UCSD-AML1 (cell line): ENCODE results near the gene OPTC.
"Not testable (repeated sequence)": the region's sequence is repeated elsewhere in the genome, so short reads cannot be mapped to it uniquely, and the experiment has no call there.

Experiments used
- DNase-seq: peaks from one replicate; lab custom pipeline; 2025; ENCODE audit not compliant: unreplicated experiment; lab: John Stamatoyannopoulos, UW

Gene OPTC

GRCh38 chr1:203465146-203465798, 28.7 kb upstream of the OPTC start:
- no peak for DNase-seq

- DNase-seq = no peak
Observed at GRCh38 chr1:203465948-203466347, 28.0 kb upstream of the OPTC start.

- not testable (repeated sequence) for DNase-seq
Observed at GRCh38 chr1:203466906-203467549, 26.9 kb upstream of the OPTC start.

- DNase-seq = no peak
Observed at GRCh38 chr1:203467550-203467921, 26.4 kb upstream of the OPTC start.

GRCh38 chr1:203468326-203468725, 25.6 kb upstream of the OPTC start:
- DNase-seq = no peak

- no peak for DNase-seq
Observed at GRCh38 chr1:203470240-203470639, 23.7 kb upstream of the OPTC start.

- DNase-seq = no peak
Observed at GRCh38 chr1:203471841-203472240, 22.1 kb upstream of the OPTC start.

- no peak for DNase-seq
Observed at GRCh38 chr1:203473281-203473680, 20.7 kb upstream of the OPTC start.

GRCh38 chr1:203473781-203474305, 20.1 kb upstream of the OPTC start:
- no peak for DNase-seq

- no peak for DNase-seq
Observed at GRCh38 chr1:203475012-203475981, 18.7 kb upstream of the OPTC start, which contains the start of gene PRELP. Gene PRELP (plus strand): TSS chr1:203475806. CDS start chr1:203483185, 7,379 bp downstream.

- no peak for DNase-seq
Observed at GRCh38 chr1:203476216-203476814, 17.6 kb upstream of the OPTC start.

GRCh38 chr1:203477748-203478147, 16.2 kb upstream of the OPTC start:
- no peak for DNase-seq

- no peak for DNase-seq
Observed at GRCh38 chr1:203478231-203478630, 15.7 kb upstream of the OPTC start.

GRCh38 chr1:203478986-203479385, 15.0 kb upstream of the OPTC start:
- no peak for DNase-seq

- no peak for DNase-seq
Observed at GRCh38 chr1:203479646-203480045, 14.3 kb upstream of the OPTC start.

GRCh38 chr1:203480084-203480483, 13.9 kb upstream of the OPTC start:
- no peak for DNase-seq

GRCh38 chr1:203480525-203481084, 13.3 kb upstream of the OPTC start:
- DNase-seq = no peak

GRCh38 chr1:203481196-203481595, 12.8 kb upstream of the OPTC start:
- DNase-seq = no peak

GRCh38 chr1:203486618-203487370, 7.2 kb upstream of the OPTC start:
- DNase-seq = no peak

GRCh38 chr1:203488539-203488938, 5.4 kb upstream of the OPTC start:
- no peak for DNase-seq
